GM12873 (cell line): ENCODE measurements around the gene C19orf67.

Experiments used
- TF ChIP-seq, protein P1 (sequence below): IDR thresholded peaks from 2 replicates; pipeline ENCODE4 v1.5.1; 2012; ENCODE audit warnings: low read depth, mild to moderate bottlenecking, moderate library complexity, low read length, control low read depth; ENCODE audit not compliant: insufficient read depth; ENCODE audit errors: missing control alignments

The C19orf67 gene

DNA sequence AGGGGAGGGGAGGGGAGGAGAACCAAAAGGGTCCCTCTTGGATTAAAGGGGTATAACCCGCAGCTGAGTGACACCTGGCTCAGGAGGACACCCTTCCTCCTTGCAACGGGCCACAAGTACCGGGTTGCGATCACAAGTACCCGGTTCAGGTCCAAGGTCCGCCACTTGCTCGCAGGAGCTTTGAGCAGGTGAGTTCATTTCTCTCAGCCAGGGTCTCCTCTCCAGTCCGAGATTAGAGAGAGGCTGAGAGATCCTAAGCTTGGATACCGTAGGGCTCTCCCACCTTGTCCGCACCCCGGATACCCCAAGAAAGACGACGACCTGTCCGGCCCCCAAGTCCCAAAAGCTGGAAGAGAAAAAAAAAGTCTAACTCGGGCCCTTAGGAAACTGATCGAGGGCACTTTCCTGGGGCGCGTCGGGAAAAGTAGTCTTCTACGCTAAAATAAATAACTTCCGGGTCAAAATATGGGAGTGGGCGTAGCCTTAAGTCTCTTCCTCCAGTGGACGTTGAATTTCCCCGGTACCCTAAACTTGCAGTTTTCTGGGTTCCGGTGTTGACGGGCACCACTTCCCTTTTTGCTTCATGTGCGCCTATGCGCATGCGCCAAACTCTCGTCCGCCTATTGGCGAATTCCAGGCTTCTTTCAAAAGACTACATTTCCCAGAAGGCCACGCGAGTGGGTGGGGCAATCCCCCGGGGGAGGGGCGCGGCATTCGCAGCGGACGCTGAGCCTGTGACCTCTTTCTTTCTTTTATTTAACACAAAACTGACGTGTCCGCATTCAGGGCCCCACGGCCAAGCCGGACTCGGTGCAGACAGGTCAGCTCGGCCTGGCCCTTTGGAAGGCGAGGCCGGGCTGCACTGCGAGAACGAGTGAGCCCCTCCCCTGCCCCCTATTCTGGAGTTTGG lies 4.4 kb downstream of the C19orf67 start:
- TF ChIP-seq, protein P1, sequence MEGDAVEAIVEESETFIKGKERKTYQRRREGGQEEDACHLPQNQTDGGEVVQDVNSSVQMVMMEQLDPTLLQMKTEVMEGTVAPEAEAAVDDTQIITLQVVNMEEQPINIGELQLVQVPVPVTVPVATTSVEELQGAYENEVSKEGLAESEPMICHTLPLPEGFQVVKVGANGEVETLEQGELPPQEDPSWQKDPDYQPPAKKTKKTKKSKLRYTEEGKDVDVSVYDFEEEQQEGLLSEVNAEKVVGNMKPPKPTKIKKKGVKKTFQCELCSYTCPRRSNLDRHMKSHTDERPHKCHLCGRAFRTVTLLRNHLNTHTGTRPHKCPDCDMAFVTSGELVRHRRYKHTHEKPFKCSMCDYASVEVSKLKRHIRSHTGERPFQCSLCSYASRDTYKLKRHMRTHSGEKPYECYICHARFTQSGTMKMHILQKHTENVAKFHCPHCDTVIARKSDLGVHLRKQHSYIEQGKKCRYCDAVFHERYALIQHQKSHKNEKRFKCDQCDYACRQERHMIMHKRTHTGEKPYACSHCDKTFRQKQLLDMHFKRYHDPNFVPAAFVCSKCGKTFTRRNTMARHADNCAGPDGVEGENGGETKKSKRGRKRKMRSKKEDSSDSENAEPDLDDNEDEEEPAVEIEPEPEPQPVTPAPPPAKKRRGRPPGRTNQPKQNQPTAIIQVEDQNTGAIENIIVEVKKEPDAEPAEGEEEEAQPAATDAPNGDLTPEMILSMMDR = no peak

DNA sequence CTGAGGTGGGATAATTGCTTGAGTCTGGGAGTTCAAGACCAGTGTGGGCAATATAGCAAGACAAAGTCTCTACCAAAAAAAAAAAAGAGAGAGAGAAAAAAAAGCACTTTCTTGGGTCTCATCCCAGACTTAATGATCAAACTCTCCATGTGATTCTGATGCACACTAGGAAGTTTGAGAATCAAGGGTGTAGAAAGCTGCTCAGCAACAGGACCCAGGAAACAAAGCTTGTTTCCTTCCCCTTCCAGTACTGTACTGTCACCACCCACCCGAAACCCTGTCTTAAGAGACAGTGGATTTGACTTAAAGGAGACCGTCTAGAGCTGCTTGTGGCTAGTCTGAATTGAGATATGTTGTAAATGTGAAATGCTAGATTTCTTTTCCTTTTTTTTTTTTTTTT lies 7.2 kb downstream of the C19orf67 start:
- TF ChIP-seq, protein P1 = no peak

DNA sequence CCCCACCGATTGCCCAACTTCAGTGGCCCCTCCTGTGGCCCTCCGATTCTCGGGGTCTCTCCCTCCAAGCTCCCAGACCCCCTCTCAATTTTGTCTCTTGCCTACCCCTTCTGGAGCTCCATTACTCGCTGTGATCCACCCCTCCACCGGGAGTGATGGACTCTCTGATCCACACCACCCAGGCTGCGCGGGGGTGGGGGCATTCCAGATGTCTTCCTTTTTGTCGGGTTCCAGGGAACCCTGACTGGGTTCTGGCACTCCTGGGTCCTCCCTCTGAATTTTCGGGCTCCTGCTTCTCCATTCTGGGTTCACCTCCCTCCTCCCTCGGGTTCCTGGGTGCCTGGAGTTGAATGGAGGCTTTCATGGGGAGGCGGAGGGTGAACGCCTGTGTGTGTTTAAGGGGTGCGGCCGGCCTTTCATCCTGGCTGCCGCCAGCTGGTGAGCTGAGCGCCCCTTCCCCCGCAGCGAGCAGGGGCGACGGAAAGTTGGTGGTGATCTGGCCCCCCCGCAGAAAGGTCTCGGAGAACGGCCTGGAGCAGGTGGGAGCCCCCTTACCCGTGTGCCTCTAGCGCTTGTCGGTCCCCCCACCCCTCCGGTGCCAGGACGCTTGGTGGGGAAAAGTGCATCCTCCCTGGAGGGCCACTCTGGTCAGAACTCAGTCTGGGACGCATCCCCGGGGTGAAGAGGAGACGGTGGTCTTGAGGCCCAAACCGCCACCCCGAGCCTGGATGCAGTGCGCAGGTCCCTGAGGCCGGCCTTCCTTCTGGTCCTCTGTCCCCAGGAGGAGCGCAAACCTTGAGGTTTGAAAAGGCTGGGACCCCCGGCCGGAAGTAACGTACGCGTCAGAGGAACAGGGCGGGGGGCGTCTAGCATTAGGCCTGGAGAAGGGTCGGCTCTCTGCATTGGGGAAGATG lies 11.4 kb downstream of the C19orf67 start:
- TF ChIP-seq, protein P1 = peak; percentile 8

DNA sequence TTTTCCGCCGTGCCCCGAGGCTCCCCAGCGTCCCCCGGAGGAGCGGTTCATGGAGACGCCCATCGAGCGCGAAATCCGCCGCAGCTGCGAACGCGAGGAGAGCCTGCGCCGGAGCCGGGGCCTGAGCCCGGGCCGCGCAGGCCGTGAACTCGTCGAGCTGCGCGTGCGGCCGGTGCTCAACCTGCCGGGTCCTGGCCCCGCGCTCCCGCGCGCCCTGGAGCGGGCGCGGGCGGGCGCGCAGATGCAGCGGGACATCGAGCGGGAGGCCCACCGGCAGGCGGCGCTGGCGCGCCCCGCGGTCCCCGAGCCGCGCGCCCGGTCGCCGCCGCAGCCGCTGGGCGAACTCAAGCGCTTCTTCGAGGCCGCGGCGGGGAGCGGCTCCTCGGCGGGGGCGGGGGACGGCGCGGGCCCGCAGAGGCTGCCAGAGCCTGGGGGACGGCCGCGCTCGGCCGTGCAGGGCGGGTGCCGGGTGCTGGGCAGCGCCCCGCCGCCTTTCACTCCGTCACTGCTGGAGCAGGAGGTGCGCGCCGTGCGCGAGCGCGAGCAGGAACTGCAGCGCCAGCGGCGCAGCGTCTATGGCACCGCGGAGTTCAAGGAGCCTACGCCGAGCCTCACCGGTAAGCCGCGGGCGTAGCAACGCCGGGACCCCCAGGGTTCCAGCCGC lies 12.2 kb downstream of the C19orf67 start:
- TF ChIP-seq, protein P1 = peak; percentile 62

DNA sequence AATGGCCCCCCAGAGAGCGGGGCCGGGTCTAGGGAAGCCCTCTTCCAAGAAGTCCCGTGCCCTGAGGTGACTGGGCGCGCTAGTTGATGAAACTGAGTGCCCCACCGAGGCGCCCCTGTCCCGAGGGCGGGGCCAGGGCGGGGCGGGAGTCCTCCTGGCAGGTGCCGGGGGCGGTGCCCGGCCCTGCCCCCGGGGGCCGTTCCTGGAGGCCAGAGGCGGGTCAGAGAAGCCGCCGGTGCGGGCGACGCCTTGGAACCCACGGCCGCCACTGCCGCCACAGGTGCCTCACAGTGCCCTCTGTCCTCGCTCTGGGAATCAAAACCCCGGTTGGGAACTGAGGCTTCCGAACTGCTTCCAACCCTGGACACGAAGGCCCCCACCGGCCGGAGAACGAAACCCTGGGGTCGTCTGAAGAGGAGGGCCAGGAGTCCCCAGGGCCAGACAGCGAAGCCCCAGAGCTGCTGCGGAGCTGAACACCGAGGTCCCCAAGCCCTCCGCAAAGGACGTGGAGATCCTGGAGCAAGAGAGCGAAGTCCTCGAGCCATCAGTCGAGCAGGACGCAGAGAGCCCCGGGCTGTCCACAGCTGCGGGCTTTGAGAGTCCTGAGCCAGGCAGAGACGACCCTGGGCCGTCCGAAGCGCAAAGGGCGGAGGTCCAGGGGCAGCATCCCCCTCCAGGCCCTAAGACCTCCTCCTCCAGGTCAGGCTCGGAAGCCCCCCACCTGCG lies 12.9 kb downstream of the C19orf67 start, which contains the start of gene MISP3:
Gene MISP3 (plus strand): TSS at position 252 of the 726 bp plus-strand sequence. CDS start 524 bp downstream, outside the sequence.
- TF ChIP-seq, protein P1 = no peak

DNA sequence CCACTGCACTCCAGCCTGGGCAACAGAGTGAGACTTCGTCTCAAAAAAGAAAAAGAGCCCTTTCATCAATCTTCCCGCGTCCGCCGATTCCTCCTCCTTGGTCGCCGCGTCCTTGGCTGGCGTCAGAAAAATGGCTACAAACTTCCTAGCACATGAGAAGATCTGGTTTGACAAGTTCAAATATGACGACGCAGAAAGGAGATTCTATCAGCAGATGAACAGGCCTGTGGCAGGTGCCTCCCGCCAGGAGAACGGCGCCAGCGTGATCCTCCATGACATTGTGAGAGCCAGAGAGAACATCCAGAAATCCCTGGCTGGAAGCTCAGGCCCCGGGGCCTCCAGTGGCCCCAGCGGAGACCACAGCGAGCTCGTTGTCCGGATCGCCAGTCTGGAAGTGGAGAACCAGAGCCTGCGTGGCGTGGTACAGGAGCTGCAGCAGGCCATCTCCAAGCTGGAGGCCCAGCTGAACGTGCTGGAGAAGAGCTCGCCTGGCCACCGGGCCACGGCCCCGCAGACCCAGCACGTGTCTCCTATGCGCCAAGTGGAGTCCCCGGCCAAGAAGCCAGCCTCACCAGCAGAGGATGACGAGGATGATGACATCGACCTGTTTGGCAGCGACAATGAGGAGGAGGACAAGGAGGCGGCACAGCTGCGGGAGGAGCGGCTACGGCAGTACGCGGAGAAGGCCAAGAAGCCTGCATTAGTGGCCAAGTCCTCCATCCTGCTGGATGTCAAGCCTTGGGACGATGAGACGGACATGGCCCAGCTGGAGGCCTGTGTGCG lies 15.1 kb downstream of the C19orf67 start:
- TF ChIP-seq, protein P1 = no peak
